ENCODE results near the gene EDIL3. TPM values are rescaled to one million over a fixed set of nuclear protein-coding genes. Genes with fewer than 3 reads are reported as not detected.

Gene EDIL3
- total RNA-seq, 2 experiments from 2014 or later, result not detected

GRCh38 chr5:84242286-84242685, 142.4 kb downstream of the EDIL3 start:
- CTCF ChIA-PET, result no interaction called here
- no peaks in the 10 kb centered on the region for H3K4me1 Mint-ChIP-seq (ENCODE audit: low read depth)
- H3K4me3 Mint-ChIP-seq, result no peak overlapping the region
- H3K36me3 Mint-ChIP-seq (ENCODE audit: low read depth), result no peaks in the 10 kb centered on the region
- no peak for DNase-seq
- TF ChIP-seq CTCF (IDR thresholded peaks at IDR 0.05), result no peak
- H3K27ac Mint-ChIP-seq, result no peak overlapping the region
- POLR2A ChIA-PET, result no interaction called here
- no peaks in the 10 kb centered on the region for H3K27me3 Mint-ChIP-seq
- intact Hi-C loops (cut with micrococcal nuclease), result no loop called here
- ATAC-seq, result no peak
- peaks cover 2% of the 10 kb centered on the region for H3K9me3 Mint-ChIP-seq

- CTCF ChIA-PET, result no interaction called here
- Mint-ChIP-seq H3K9me3 (peaks cover 2% of the 10 kb centered on the region), H3K4me3 (no peak overlapping the region), H3K4me1 (ENCODE audit: low read depth) (no peaks in the 10 kb centered on the region), H3K27me3 (no peaks in the 10 kb centered on the region), H3K36me3 (ENCODE audit: low read depth) (no peaks in the 10 kb centered on the region), H3K27ac (no peak overlapping the region)
- POLR2A ChIA-PET, result no interaction called here
- DNase-seq (no peak), ATAC-seq (no peak)
- TF ChIP-seq CTCF (IDR thresholded peaks at IDR 0.05), result no peak
- intact Hi-C loops (cut with micrococcal nuclease), result no loop called here
These were observed 145.2 kb downstream of the EDIL3 start for GRCh38 chr5:84239494-84239893.

GRCh38 chr5:84237126-84237525, 147.6 kb downstream of the EDIL3 start:
- intact Hi-C loops (cut with micrococcal nuclease), result no loop called here
- Mint-ChIP-seq H3K27me3 (no peaks in the 10 kb centered on the region), H3K4me1 (ENCODE audit: low read depth) (no peaks in the 10 kb centered on the region), H3K9me3 (peaks cover 2% of the 10 kb centered on the region), H3K4me3 (no peak overlapping the region), H3K36me3 (ENCODE audit: low read depth) (no peaks in the 10 kb centered on the region), H3K27ac (no peak overlapping the region)
- no peak for ATAC-seq
- ChIA-PET POLR2A (no interaction called here), CTCF (no interaction called here)
- DNase-seq, result no peak
- no peak for TF ChIP-seq CTCF (IDR thresholded peaks at IDR 0.05)

GRCh38 chr5:84231433-84231832, 153.2 kb downstream of the EDIL3 start:
- ATAC-seq, result no peak
- H3K27ac Mint-ChIP-seq, result no peak overlapping the region
- H3K36me3 Mint-ChIP-seq (ENCODE audit: low read depth), result no peaks in the 10 kb centered on the region
- no peak for TF ChIP-seq CTCF (IDR thresholded peaks at IDR 0.05)
- ChIA-PET CTCF (no interaction called here), POLR2A (no interaction called here)
- no peak overlapping the region for H3K4me3 Mint-ChIP-seq
- no peaks in the 10 kb centered on the region for H3K9me3 Mint-ChIP-seq
- DNase-seq, result no peak
- no peaks in the 10 kb centered on the region for H3K4me1 Mint-ChIP-seq (ENCODE audit: low read depth)
- intact Hi-C loops (cut with micrococcal nuclease), result no loop called here
- H3K27me3 Mint-ChIP-seq, result no peaks in the 10 kb centered on the region

GRCh38 chr5:84229045-84229444, 155.6 kb downstream of the EDIL3 start:
- intact Hi-C loops (cut with micrococcal nuclease), result no loop called here
- ChIA-PET CTCF (no interaction called here), POLR2A (no interaction called here)
- no peaks in the 10 kb centered on the region for H3K27me3 Mint-ChIP-seq
- TF ChIP-seq CTCF (IDR thresholded peaks at IDR 0.05), result no peak
- H3K36me3 Mint-ChIP-seq (ENCODE audit: low read depth), result no peaks in the 10 kb centered on the region
- no peaks in the 10 kb centered on the region for H3K4me1 Mint-ChIP-seq (ENCODE audit: low read depth)
- H3K4me3 Mint-ChIP-seq, result no peak overlapping the region
- no peak overlapping the region for H3K27ac Mint-ChIP-seq
- no peaks in the 10 kb centered on the region for H3K9me3 Mint-ChIP-seq
- no peak for ATAC-seq
- DNase-seq, result no peak
